GM12864 (cell line): ENCODE measurements around the gene TMC8.
A peak's percentile ranks its signal among the peaks of the same experiment; 100 is the strongest.

ENCODE experiments used
- DNase-seq: peaks from one replicate; pipeline ENCODE4 v3.0.0-alpha.2; 2011; ENCODE audit warnings: low read depth
- H3K4me3 ChIP-seq: 2 replicates; pipeline ENCODE4 v1.5.1; 2011; ENCODE audit warnings: mild to moderate bottlenecking, low read depth, low read length, control low read depth
- TF ChIP-seq, protein P1 (sequence below): IDR thresholded peaks from 2 replicates; pipeline ENCODE4 v1.5.1; 2011; ENCODE audit warnings: low read depth, mild to moderate bottlenecking, moderate library complexity, low read length, control low read depth, inconsistent platforms; ENCODE audit errors: missing control alignments

Gene TMC8

DNA sequence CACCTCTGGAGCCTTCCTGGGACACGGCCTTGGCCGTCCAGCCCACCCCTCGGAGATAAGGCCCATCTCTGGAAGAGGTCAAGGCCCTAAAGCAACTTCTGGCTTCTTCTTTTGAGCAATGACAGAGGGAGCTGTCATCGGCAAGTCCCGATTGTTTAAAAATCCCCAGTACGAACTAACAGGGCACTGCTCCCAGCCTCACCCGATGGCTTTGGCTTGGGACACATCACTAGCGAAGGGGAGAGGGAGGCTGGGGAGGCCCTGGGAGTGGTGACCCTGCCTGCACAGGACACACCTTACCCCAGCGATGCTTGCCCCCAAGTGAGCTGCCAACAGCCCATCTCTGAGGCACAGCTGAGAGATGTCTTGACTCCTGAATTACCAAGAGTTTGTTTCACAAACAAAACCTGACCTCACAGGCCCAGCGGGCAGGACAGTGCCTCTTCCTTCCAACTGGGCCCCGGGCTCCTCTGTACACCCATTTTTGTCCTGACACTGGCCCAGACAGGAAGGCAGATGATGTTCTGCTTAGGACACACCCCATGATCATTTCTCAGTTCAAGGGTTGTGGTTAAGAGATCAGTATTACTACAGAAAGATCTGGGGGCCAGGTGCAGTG lies 42.6 kb downstream of the TMC8 start:
- peak; percentile 87 for DNase-seq
- TF ChIP-seq, protein P1, sequence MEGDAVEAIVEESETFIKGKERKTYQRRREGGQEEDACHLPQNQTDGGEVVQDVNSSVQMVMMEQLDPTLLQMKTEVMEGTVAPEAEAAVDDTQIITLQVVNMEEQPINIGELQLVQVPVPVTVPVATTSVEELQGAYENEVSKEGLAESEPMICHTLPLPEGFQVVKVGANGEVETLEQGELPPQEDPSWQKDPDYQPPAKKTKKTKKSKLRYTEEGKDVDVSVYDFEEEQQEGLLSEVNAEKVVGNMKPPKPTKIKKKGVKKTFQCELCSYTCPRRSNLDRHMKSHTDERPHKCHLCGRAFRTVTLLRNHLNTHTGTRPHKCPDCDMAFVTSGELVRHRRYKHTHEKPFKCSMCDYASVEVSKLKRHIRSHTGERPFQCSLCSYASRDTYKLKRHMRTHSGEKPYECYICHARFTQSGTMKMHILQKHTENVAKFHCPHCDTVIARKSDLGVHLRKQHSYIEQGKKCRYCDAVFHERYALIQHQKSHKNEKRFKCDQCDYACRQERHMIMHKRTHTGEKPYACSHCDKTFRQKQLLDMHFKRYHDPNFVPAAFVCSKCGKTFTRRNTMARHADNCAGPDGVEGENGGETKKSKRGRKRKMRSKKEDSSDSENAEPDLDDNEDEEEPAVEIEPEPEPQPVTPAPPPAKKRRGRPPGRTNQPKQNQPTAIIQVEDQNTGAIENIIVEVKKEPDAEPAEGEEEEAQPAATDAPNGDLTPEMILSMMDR = no peak
- H3K4me3 ChIP-seq = peak overlapping the region; percentile 70; the same call in 1 of the 2 replicates

DNA sequence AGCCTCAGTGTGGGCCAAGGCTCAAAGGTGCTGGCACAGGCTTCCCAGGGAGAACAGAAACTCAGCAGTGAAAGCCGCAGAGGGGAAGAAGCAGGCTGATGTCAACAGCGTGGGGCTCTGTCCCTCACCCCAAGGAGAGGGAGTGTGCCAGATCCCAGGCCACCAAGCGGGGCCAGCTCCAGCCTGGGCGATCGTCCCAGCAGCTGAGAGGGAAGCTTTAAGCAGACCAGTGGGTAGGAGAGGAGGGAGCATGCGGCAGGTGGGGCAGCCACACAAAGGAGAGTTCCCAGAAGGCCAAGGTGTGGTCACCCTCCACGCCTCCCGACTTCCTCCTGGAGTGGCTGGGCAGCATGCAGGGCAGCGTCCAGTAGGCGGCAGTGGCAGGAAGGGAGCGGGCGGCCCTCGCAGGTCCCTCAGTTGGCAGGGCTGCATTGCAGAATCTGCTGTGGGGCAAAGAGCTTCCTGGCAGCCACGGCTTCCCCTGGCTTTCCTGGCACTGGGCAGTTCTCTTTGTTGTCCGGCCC lies 43.8 kb downstream of the TMC8 start:
- TF ChIP-seq, protein P1 = no peak
- H3K4me3 ChIP-seq = no peak overlapping the region

DNA sequence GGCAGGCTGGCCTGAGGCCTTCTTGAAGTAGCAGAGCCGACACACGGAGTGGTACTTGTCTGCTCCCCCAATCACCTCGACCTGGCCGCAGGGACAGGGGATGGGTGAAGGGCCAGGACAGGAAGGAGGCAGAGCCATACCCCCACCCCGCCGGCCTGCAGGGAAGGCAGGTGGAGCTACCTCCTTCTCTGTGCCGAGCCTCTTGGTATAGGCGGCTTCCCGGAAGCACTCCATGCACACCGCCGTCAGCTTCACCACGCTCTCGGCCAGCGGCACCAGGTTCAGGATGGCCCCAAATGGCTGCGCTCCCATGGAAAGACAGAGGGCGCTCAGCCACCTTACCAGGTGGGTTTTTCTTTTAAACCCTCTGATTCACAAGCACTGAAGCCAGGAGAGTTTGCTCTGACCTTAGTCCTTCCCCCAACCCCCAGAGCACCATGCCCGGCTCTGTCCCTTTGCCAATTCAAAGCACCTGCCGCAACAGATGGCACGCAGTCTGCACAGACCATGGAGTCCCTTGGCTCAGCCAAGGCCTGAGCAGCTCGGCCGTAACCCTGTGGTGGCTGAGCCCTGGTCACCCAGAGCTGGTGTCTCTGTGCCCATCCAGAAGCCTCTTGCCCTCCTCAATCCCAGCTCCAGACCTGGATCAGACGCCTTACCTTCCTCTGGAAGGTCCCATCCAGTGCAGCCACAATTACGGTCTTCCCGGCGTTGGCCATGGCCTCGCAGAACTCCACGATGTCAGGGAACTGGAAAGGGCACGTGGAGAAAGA lies 44.5 kb downstream of the TMC8 start:
- no peak overlapping the region for H3K4me3 ChIP-seq

More for the DNA sequence above, 43.8 kb downstream of the TMC8 start:
- DNase-seq = no peak

DNA sequence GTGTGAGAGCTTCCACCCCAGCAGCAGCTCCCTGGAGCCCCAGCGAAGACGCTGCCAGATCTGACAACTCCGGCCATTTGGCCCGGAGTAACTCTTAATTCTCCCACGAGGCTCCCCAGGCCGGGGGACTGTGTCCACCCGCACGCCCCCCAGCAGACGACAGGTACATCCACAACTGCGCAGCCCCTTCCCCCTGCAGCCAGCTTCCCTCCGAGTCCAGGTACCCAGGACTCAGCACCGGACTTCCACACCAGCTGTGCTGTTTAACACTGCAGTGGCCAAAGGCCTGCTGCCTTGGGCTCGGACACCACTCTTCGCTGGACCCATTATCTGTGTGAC lies 45.0 kb downstream of the TMC8 start:
- TF ChIP-seq, protein P1 = no peak
- H3K4me3 ChIP-seq = no peak overlapping the region
- no peak for DNase-seq

More for the DNA sequence above, 44.5 kb downstream of the TMC8 start:
- TF ChIP-seq, protein P1 = no peak
- DNase-seq = no peak

DNA sequence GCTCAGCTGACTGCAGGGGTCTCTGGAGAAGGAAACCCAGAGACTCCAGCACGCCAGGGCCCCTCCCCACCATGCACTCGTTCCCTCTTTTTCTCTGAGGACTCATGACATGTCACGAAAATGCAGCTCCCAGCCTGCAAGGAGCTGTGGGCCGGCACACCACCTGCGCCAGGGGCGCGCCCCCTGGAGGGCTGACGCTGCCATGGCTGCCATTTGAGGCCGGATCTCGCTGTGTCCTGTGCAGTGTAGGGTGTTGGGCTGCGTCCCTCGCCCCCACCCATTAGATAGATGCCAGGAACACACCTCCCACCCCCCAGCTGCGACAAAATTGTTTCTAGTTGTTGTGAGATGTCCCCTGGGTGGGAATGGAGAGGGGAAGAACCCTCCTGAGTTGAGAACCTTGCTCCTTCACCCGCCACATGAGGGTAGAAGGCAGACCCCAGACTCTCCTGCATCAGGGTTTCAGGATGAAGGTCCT lies 46.0 kb downstream of the TMC8 start:
- TF ChIP-seq, protein P1 = peak; percentile 98
- DNase-seq = no peak
- no peak overlapping the region for H3K4me3 ChIP-seq

DNA sequence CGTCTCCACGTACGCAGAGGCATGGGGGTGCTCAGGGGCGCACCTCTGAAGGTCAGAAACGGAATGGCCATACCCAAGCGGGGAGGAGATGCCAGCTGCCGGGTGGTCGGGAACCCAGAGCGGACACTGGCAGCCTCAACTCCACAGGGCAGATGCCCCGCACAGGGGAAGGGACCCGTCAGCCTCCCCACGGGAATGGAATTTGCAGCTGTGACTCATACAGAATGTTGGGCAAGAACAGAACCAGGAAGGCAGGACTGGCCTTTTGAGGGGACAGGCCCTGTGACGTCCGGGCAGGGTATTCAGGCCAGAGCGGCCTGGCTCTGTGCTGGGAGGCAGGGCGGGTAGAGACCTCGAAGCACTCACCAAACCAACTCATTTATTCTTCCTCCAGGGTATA lies 48.8 kb downstream of the TMC8 start:
- TF ChIP-seq, protein P1 = no peak
- no peak for DNase-seq
- no peak overlapping the region for H3K4me3 ChIP-seq
